HuH-7 (cell line): Measurements from ENCODE around the gene SPATA31D3.
"Not testable (repeated sequence)": the region's sequence is repeated elsewhere in the genome, so short reads cannot be mapped to it uniquely, and the experiment has no call there.

Experiments
- DNase-seq: peaks from one replicate; pipeline ENCODE4 v3.0.0; 2011; ENCODE audit warnings: low spot score

The SPATA31D3 gene

DNA sequence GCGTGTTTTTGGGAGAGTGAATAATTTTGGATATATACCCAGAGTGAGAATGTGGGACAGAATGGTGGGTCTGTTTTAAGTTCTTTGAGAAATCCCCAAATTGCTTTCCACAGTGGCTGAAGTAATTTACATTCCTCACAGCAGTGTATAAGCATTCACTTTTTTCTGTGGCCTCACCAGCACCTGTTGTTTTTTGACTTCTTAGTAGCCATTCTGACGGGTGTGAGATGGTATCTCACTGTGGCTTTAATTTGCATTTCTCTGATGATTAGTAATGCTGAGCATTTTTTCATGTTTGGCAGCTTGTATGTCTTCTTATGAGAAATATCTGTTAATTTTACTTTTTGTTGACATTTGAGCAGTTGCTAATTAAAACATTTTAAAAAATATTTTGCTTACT lies 35.9 kb downstream of the SPATA31D3 start:
- DNase-seq = no peak

DNA sequence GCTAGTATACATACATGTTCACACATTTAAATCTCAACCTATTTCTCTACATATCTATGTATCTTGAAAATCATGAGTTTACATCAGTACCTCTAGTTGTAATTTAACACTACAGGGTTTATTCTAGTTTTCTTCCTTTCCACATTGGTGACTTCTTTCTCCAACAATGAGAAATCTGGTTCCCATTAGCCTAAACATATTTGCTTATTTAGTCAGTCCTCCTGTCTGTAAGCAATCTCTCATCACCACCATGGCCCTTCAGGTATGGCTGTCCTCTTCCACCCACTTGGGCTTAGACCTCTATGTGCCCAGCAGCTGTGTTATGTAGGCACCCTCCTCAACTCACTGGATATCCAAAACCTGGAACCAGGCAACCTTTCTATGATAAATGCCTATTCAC lies 37.3 kb downstream of the SPATA31D3 start:
- no peak for DNase-seq

DNA sequence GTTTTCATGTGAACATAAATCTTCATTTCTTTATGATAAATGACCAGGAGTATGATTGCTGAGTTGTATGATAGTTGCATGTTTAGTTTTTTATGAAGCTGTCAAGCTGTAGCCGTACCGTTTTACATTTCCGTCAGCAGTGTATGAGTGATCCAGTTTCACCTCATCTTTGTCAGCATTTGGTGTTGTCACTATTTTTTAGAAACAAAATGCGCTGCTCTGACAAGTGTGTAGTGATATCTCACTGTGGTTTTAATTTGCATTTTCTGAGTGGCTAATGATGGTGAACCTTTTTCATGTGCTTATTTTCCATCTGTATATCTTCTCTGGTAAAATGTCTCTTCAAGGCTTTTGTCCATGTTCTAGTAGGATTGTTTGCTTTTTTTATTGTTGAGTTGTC lies 38.6 kb downstream of the SPATA31D3 start:
- no peak for DNase-seq

DNA sequence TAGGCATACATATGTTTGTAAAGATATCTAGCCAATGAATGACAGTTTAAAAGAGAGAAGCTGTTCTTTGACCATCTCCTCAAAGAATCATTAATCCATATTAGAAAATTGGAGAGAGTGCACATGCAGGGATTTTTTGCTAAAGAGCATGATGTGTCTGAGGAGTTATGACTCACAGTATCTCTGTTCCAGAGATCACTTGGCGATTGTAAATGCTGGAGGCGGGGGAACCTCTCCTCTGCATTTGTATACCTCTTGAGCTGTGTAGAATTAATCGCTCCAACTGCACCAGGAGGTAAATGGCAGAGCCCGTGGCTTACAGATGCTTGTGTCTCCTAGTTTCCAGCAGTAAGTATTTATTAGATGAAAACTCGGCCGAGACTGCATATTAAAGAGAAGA lies 41.6 kb downstream of the SPATA31D3 start:
- DNase-seq = no peak

DNA sequence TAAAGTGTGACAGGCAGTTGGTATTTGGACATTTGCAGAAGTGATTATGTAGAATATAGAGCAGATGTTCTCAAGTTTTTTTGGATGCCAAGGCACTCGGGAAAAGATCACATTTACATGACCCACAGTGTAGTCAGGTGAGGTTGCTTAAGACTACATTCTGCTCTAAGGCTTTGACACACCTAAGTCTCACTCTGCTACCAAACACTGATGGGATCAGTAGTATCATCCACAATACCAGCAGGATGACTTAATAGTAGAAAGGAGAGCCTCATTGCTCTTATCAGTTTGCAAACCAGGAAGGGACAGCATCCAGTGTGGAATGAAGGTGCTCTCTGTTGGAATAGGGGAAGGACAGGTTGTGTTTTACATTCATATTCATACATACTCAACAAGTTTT lies 42.8 kb downstream of the SPATA31D3 start:
- DNase-seq = no peak

DNA sequence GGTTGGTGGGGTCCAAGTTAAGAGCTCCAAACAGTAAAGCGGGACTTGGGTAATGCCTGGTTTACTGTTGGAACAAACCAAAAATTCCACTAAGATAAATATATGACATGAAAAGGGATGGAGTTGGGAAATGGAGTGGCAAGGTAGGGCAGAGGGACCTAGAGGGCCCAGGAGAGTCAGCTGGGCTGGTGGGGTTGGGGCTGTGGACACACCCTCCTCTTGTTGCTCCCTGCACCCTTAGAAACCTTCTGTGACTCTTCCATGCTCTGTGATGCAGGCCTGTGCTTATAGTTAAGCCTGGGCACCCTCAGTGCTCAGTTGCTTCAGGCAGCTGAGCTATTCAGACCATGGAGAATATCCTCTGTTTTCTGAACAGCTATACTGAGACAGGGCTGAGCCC lies 45.2 kb downstream of the SPATA31D3 start, which contains the start of gene SPATA31D1:
Gene SPATA31D1, plus strand, starts transcription at position 301 of the 400 bp plus-strand sequence. Its CDS starts 47 bp downstream, at position 348.
- not testable (repeated sequence) for DNase-seq

DNA sequence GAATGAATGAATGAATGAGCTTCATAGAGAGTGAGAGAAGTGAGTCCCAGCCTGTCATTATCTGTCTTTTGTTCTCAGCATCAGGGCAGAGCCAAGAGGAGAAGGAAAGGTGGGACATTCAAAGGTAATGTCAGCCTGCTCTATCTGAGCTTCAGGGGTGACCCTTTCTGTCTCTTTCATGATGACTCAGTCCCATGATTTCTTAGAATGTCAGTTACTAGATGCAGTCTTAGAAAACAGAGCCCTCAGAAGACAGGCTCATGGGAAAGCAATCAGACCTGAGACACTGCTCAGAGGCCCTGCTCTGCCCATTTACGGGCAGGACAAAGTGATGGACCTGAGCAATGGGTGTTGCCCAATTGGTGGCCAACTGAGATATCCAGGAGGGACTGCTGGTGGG lies 46.4 kb downstream of the SPATA31D3 start:
- no peak for DNase-seq

DNA sequence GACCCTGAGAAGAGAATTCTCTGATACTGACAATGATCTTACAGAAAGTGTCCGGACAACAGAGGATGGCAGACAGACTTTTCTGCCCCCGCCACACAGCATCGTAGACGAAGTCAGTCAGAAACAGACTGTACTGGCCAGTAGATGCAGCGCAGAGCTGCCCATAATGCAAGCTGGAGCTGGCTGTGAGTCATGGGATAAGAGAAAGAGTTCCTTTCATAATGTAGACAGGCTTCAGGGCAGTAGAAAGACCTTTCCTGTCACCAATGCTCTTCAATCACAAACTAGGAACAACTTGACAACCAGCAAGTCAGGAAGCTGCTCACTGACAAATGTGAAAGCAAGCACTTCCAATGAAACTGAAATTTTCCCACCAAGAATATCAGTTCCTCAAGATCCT lies 50.4 kb downstream of the SPATA31D3 start:
- DNase-seq = no peak
